Heart left ventricle (tissue), 16 donors: Measurements from ENCODE around the gene TJP2. TPM values are rescaled to one million over a fixed set of nuclear protein-coding genes. Genes with fewer than 3 reads are reported as not detected.

Experiments used
- ATAC-seq, 4 donors: fragments of 200-7000 bp; cut with Tn5 transposase; one replicate each; pipeline ENCODE4 v1.9.1; 2020 to 2022; ENCODE audit warnings: moderate library complexity in 4 of 4, mild to moderate bottlenecking in 3 of 4, moderate number of reproducible peaks in 1 of 4
- DNase-seq, 5 donors: peaks; one replicate each; pipeline ENCODE4 v3.0.0-alpha.2; 2020
- H3K27ac ChIP-seq, 12 donors: fragments of 200-600 bp; sonication (generic) in 4 of 12; one replicate each; pipeline versions ENCODE4 v1.5.0 to v1.8.0; 2016 to 2022; ENCODE audit warnings: mild to moderate bottlenecking in 2 of 12
- H3K27me3 ChIP-seq, 9 donors: fragments of 200-600 bp; sonication (generic) in 2 of 9; one replicate each; pipeline versions ENCODE4 v1.5.1 to v1.8.0; 2016 to 2022; ENCODE audit warnings: mild to moderate bottlenecking in 3 of 9
- H3K36me3 ChIP-seq, 9 donors: fragments of 200-600 bp; sonication (generic) in 2 of 9; one replicate each; pipeline versions ENCODE4 v1.5.0 to v1.8.0; 2018 to 2022; ENCODE audit warnings: mild to moderate bottlenecking in 2 of 9
- H3K4me1 ChIP-seq, 12 donors: fragments of 200-600 bp; sonication (generic) in 4 of 12; one replicate each; pipeline versions ENCODE4 v1.5.0 to v1.8.0; 2016 to 2022; ENCODE audit warnings: mild to moderate bottlenecking in 3 of 12
- H3K4me3 ChIP-seq, 12 donors: fragments of 200-600 bp; sonication (generic) in 4 of 12; one replicate each; pipeline versions ENCODE4 v1.5.0 to v1.8.0; 2017 to 2022; ENCODE audit warnings: mild to moderate bottlenecking in 9 of 12, moderate library complexity in 4 of 12
- H3K9me3 ChIP-seq, 12 donors: fragments of 200-600 bp; sonication (generic) in 4 of 12; one replicate each; pipeline versions ENCODE4 v1.5.0 to v1.8.0; 2016 to 2022; ENCODE audit warnings: mild to moderate bottlenecking in 1 of 12
- POLR2A ChIP-seq, 2 donors: fragments of 450-650 bp; IDR thresholded peaks; one replicate each; pipeline ENCODE4 v1.6.1; 2017; ENCODE audit warnings: antibody characterized with exemption in 2 of 2, mild to moderate bottlenecking in 2 of 2, moderate library complexity in 2 of 2
- WGBS, 4 donors: extraction: QIAGEN DNeasy Blood & Tissue Kit in 2 of 4; methylation state at CpG; one replicate each; pipeline versions ENCODE4 v1.1.5 to v1.1.7; 2013 to 2018; 5-methylcytosine and 5-hydroxymethylcytosine counted together
- intact Hi-C, 10 donors: fragments of 100-400 bp; cut with DNase I; formaldehyde crosslinking; loops; one replicate each; pipeline versions ENCODE4 v1.11.1 to v1.14.2; 2022
- polyA plus RNA-seq, 2 donors: library from polyadenylated mRNA; stranded (reverse); fragments of 200-250 nt; gene quantifications; one replicate each; pipeline ENCODE4 v1.2.3, GENCODE V29; 2013
- total RNA-seq, 9 donors: library from RNA; depleted of rRNA in 2 of 9; stranded (reverse); fragments of >200 nt in 2 of 9; fragmentation: NEBNext Ultra II Directional in 3 of 9; extraction: Animal tissue kit (Norgen Biotek cat#: 25700) in 3 of 9; gene quantifications; one replicate each; pipeline versions ENCODE4 v1.1.0 to v1.2.4, GENCODE V29; 2016 to 2023
- TF ChIP-seq, protein P1 (sequence below), 12 donors: fragments of 200-600 bp; sonication (generic) in 4 of 12; IDR thresholded peaks; one replicate each; pipeline versions ENCODE4 v1.5.0 to v1.8.0; 2018 to 2022; ENCODE audit warnings: antibody characterized with exemption in 12 of 12, mild to moderate bottlenecking in 5 of 12
- donor health status: ischemic (EF 13 %, LVEDD 7.1; RV severe dilation, severe dysfunction).
- donor health status: healthy with polysubstance abuse.
- donor health status: DM: no; HTN: yes; CAD: no.
- donor health status: DM: no; HTN: no; CAD: no.
- donor health status: ischemic (EF 25% LVEDD 6.9; RV normal size, moderate dysfunction).
- donor health status: ischemic (EF 25% LVEDD 5.7; RV mildly dilated, moderate dysfunction).
- donor health status: healthy.
- donor health status: DM: yes; HTN: yes; CAD: no.
- donor health status: ischemic (EF 35%, LVEDD 5.7; RV mildly dilated, moderate dysfunction).
- donor health status: nonischemic (EF 11% LVEDD 7.7; RV severe dilation, severe dysfunction).
- donor health status: DM: yes; HTN: yes; CAD: no.
- donor health status: PGD.
- donor health status: ischemic (EF 29% LVEDD 5.4; RV normal size, mild dysfunction).
- donor health status: nonischemic (EF 23%, LVEDD 6.1; RV moderate dilation, normal function).

The TJP2 gene
- total and polyA plus RNA-seq, 11 donors, result 29.1 to 139 (median 87.5) TPM

DNA sequence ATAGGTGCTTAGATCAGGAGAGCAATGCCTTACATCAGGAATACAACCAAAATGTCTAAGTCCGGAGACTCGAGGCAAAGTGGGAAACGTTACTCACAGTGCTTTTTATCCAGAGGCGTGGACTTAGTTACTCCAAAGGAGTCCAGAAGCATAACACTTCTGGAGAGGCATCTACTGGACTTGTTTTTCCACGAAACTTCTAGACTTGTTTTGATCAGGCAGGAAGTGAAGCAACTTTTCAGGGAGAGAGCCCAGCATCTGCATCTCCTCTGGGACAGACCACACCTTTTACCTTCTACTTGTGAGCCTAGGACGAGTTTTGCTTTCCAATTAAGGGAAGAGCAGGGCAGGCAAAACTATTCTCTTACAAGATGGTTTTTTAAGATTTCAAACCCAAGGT lies 1.2 kb upstream of the TJP2 start:
- no peak for ATAC-seq
- intact Hi-C loops, result loop anchor here in 2 of 10 donors (5.0 kb wide), 2 partner anchors 41 to 51 kb away; no protein-coding TSS in a partner anchor

DNA sequence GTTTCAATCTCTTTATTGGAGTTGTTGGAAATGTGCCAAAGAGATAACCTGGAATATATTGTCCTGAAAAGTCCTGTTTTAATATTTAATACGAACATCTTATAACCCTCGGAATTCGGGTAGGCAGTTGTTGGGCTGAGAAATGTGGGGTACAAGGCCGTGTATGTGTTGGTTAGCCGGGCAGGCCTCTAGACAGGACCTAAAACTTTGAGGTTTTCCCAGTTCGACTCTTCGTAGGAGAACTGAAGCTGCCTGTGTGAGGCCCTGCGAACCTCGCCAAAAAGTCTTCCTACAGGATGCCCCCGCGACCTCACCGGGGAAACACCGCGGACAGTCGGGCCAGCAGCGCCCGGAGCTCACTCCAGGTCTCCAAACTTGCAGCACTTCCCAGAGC lies 583 bp upstream of the TJP2 start:
- Histone ChIP-seq H3K4me3 (peak overlapping the region; percentile 65 to 90 (median 76)), H3K27me3 (no peaks in the 10 kb centered on the region), H3K27ac (peak overlapping the region; percentile 61 to 96 (median 88)), H3K36me3 (no peaks in the 10 kb centered on the region), H3K4me1 (peaks cover 4 to 74% (median 42%) of the 10 kb centered on the region in 12 donors), H3K9me3 (no peaks in the 10 kb centered on the region)
- ATAC-seq (no peak), DNase-seq (no peak)
- TF ChIP-seq, protein P1, sequence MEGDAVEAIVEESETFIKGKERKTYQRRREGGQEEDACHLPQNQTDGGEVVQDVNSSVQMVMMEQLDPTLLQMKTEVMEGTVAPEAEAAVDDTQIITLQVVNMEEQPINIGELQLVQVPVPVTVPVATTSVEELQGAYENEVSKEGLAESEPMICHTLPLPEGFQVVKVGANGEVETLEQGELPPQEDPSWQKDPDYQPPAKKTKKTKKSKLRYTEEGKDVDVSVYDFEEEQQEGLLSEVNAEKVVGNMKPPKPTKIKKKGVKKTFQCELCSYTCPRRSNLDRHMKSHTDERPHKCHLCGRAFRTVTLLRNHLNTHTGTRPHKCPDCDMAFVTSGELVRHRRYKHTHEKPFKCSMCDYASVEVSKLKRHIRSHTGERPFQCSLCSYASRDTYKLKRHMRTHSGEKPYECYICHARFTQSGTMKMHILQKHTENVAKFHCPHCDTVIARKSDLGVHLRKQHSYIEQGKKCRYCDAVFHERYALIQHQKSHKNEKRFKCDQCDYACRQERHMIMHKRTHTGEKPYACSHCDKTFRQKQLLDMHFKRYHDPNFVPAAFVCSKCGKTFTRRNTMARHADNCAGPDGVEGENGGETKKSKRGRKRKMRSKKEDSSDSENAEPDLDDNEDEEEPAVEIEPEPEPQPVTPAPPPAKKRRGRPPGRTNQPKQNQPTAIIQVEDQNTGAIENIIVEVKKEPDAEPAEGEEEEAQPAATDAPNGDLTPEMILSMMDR (IDR thresholded peaks at IDR 0.05), result no peak
- TF ChIP-seq POLR2A (IDR thresholded peaks at IDR 0.05), result no peak
- intact Hi-C loops, result loop anchor here in 2 of 10 donors (5.0 kb wide), 2 partner anchors 41 to 51 kb away; no protein-coding TSS in a partner anchor
- WGBS, 4 donors, result 5 to 15% (median 5%) methylated on average over 6 to 17 of the region's 17 CpGs

More for the DNA sequence above, 1.2 kb upstream of the TJP2 start:
- Histone ChIP-seq H3K27ac (peak overlapping the region in 9 of 12 donors; percentile 75 to 96 (median 89)), H3K36me3 (no peaks in the 10 kb centered on the region), H3K9me3 (no peaks in the 10 kb centered on the region), H3K27me3 (no peaks in the 10 kb centered on the region), H3K4me1 (peaks cover 4 to 68% (median 37%) of the 10 kb centered on the region in 12 donors), H3K4me3 (peak overlapping the region in 4 of 12 donors; percentile 69 to 90 (median 83))
- DNase-seq, result no peak
- no peak for TF ChIP-seq POLR2A (IDR thresholded peaks at IDR 0.05)
- TF ChIP-seq, protein P1 (IDR thresholded peaks at IDR 0.05), result no peak
- 44 to 72% (median 60%) methylated on average over 6 of the region's 6 CpGs for WGBS, 4 donors

DNA sequence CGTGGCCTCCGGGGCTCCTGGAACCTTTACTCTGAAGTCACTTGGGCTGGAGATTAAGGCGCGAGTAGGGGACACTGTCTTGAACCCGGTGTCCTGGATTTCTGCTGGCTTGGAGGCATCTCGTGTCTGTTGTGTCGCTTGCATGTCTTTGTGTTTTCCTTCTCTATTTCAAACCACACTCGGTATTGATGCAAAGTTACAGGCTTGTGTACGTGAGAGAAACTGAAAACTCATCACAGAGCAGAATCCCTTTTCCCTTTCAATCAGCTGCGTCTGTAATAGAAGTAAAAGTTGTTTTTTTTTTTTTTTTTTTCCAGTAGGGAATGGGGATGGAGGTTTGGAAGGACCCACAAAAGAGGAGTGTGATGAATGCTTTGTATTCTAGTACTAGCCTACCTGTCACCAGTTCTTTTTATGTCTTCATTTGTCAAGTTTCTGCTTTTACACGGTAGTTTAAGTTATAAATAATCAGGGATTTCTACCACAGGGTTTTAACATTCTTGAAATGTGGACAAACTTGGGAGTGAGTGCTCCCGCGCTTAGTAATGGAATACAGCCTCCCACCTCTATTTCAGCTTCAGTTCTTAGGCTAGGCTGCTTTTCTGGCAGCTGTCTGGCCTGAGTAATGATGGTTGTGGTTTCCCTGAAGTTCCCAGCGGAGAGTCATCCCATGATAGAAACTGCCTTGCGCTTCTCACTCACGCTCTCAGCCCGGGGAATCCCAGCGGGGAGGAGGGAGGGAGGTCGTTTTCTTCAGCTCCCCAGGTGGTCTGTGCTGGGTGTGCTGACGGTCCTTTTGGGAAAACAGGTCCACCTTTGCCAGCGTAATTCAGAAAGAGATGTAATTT lies 763 bp downstream of the TJP2 start:
- TF ChIP-seq POLR2A (IDR thresholded peaks at IDR 0.05), result no peak
- TF ChIP-seq, protein P1 (IDR thresholded peaks at IDR 0.05), result no peak
- ATAC-seq, result peak; percentile 41 to 72 (median 50)
- Histone ChIP-seq H3K27ac (peak overlapping the region in 11 of 12 donors; percentile 75 to 96 (median 89)), H3K4me3 (peak overlapping the region; percentile 65 to 90 (median 76)), H3K4me1 (peaks cover 7 to 85% (median 47%) of the 10 kb centered on the region in 12 donors), H3K27me3 (no peaks in the 10 kb centered on the region), H3K36me3 (no peaks in the 10 kb centered on the region), H3K9me3 (no peaks in the 10 kb centered on the region)
- DNase-seq, result peak in 4 of 5 donors; percentile 41 to 62 (median 54)
- intact Hi-C loops, result loop anchor here in 3 of 10 donors (5.0 kb wide), 3 partner anchors 33 to 53 kb away; no protein-coding TSS in a partner anchor
- 4 to 7% (median 4%) methylated on average over 21 of the region's 21 CpGs for WGBS, 4 donors

DNA sequence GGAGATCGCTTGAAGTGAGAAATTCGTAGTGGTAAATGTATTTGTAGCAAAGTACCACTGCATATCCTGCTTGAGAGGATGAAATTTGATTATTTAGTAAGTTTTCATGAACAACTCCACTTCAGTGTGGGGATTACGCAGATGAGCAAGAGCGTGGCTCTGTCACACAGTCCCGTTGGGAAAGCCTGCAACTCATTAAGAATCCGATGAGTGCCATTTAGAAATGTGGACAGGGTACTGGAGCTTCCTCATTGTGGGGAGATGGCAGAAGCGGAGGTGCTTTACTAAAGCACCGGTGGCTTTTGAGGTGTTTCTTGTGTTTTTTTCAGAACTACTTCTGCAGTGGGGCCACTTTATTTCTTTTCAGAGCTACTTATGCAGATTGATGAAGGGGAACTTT lies 1.4 kb downstream of the TJP2 start:
- intact Hi-C loops, result loop anchor here in 1 of 10 donors (5.0 kb wide), 1 partner anchor 33 kb away; no protein-coding TSS in a partner anchor
- DNase-seq (no peak), ATAC-seq (no peak)
- peak overlapping the region in 11 of 12 donors; percentile 65 to 90 (median 78) for H3K4me3 ChIP-seq
- no peaks in the 10 kb centered on the region for H3K27me3 ChIP-seq
- TF ChIP-seq, protein P1 (IDR thresholded peaks at IDR 0.05), result no peak
- TF ChIP-seq POLR2A (IDR thresholded peaks at IDR 0.05), result no peak
- peaks cover 7 to 85% (median 51%) of the 10 kb centered on the region in 12 donors for H3K4me1 ChIP-seq
- 40 to 53% (median 48%) methylated on average over 8 of the region's 8 CpGs for WGBS, 4 donors
- H3K27ac ChIP-seq, result peak overlapping the region in 10 of 12 donors; percentile 75 to 96 (median 88)
- no peaks in the 10 kb centered on the region for H3K9me3 ChIP-seq
- H3K36me3 ChIP-seq, result no peaks in the 10 kb centered on the region
